Activated naive CD8-positive, alpha-beta T cell treated with anti-CD3 and anti-CD28 coated beads, Interleukin-2, amount 10 ng/mL, durations not matched to agents 7 days and 5 days (primary cell): ENCODE measurements around the gene PARP12. TPM values are rescaled to one million over a fixed set of nuclear protein-coding genes. Genes with fewer than 3 reads are reported as not detected.

ENCODE experiments used
- ATAC-seq: fragments of 150-1000 bp; cut with Tn5 transposase; one replicate; pipeline ENCODE4 v1.10.0; 2021; ENCODE audit warnings: low read depth, moderate library complexity
- POLR2A ChIA-PET: fragments of 350-600 bp; sonication (Branson Sonifier 250); formaldehyde crosslinking; loops from one replicate; lab custom pipeline; 2021; ENCODE audit warnings: antibody characterized with exemption; lab: Charles Lee
- DNase-seq: peaks from one replicate; pipeline ENCODE4 v3.0.0; 2021
- H3K27ac Mint-ChIP-seq: one replicate; pipeline ENCODE4 v1.8.0; 2022; ENCODE audit warnings: mild to moderate bottlenecking, mixed read lengths
- H3K27me3 Mint-ChIP-seq: one replicate; pipeline ENCODE4 v1.8.0; 2022; ENCODE audit warnings: mild to moderate bottlenecking, moderate library complexity, mixed read lengths
- H3K36me3 Mint-ChIP-seq: one replicate; pipeline ENCODE4 v1.8.0; 2021; ENCODE audit warnings: mild to moderate bottlenecking, mixed read lengths
- H3K4me1 Mint-ChIP-seq: one replicate; pipeline ENCODE4 v1.8.0; 2021; ENCODE audit warnings: mixed read lengths
- H3K4me3 Mint-ChIP-seq: one replicate; pipeline ENCODE4 v1.8.0; 2022; ENCODE audit warnings: mild to moderate bottlenecking, moderate library complexity, mixed read lengths
- H3K9me3 Mint-ChIP-seq: one replicate; pipeline ENCODE4 v1.8.0; 2021; ENCODE audit warnings: mixed read lengths
- total RNA-seq, 2 experiments: library from RNA; stranded (reverse); gene quantifications; one replicate each; pipeline ENCODE4 v1.2.3, GENCODE V29; 2021

The PARP12 gene
- total RNA-seq, 2 experiments from 2014 or later, result 125 to 126 TPM

- Mint-ChIP-seq H3K36me3 (no peaks in the 10 kb centered on the region), H3K9me3 (no peaks in the 10 kb centered on the region), H3K27ac (peak overlapping the region; percentile 10), H3K27me3 (peaks cover 10% of the 10 kb centered on the region), H3K4me3 (no peak overlapping the region), H3K4me1 (peaks cover 5% of the 10 kb centered on the region)
- DNase-seq, result no peak
- POLR2A ChIA-PET, result no interaction called here
- ATAC-seq, result no peak
These were observed 77.9 kb downstream of the PARP12 start for GRCh38 chr7:139984642-139985539.

GRCh38 chr7:139982927-139983920, 79.5 kb downstream of the PARP12 start:
- POLR2A ChIA-PET, result no interaction called here
- ATAC-seq (no peak), DNase-seq (no peak)
- Mint-ChIP-seq H3K4me1 (peaks cover 5% of the 10 kb centered on the region), H3K36me3 (no peaks in the 10 kb centered on the region), H3K27me3 (peaks cover 10% of the 10 kb centered on the region), H3K4me3 (no peak overlapping the region), H3K27ac (no peak overlapping the region), H3K9me3 (no peaks in the 10 kb centered on the region)

- no peak for ATAC-seq
- Mint-ChIP-seq H3K27ac (no peak overlapping the region), H3K4me3 (no peak overlapping the region)
These were observed 81.2 kb downstream of the PARP12 start for GRCh38 chr7:139981511-139981895.

GRCh38 chr7:139976838-139977656, 85.7 kb downstream of the PARP12 start:
- no peak for DNase-seq
- H3K4me1 Mint-ChIP-seq, result peaks cover 5% of the 10 kb centered on the region
- no peak for ATAC-seq
- no peaks in the 10 kb centered on the region for H3K9me3 Mint-ChIP-seq
- POLR2A ChIA-PET, result interaction anchor here (1.0 kb wide), 1 partner anchor 24 kb away, joined by 3 read pairs; no protein-coding TSS in a partner anchor
- no peak overlapping the region for H3K27ac Mint-ChIP-seq
- H3K36me3 Mint-ChIP-seq, result no peaks in the 10 kb centered on the region
- peaks cover 5% of the 10 kb centered on the region for H3K27me3 Mint-ChIP-seq
- H3K4me3 Mint-ChIP-seq, result no peak overlapping the region

More at GRCh38 chr7:139981511-139981895, 81.2 kb downstream of the PARP12 start:
- POLR2A ChIA-PET, result no interaction called here
- Mint-ChIP-seq H3K4me1 (peaks cover 5% of the 10 kb centered on the region), H3K27me3 (peaks cover 10% of the 10 kb centered on the region), H3K36me3 (no peaks in the 10 kb centered on the region), H3K9me3 (no peaks in the 10 kb centered on the region)
- DNase-seq, result no peak

- no peak for ATAC-seq
- Mint-ChIP-seq H3K4me3 (no peak overlapping the region), H3K36me3 (no peaks in the 10 kb centered on the region), H3K9me3 (no peaks in the 10 kb centered on the region), H3K27ac (no peak overlapping the region), H3K27me3 (peaks cover 8% of the 10 kb centered on the region), H3K4me1 (peaks cover 5% of the 10 kb centered on the region)
- DNase-seq, result no peak
- POLR2A ChIA-PET, result interaction anchor here (0.5 to 1.0 kb wide), 2 partner anchors 25 to 596 kb away, joined by 3 to 7 read pairs; no protein-coding TSS in a partner anchor
These were observed 86.5 kb downstream of the PARP12 start for GRCh38 chr7:139976055-139976837.

- DNase-seq (no peak), ATAC-seq (no peak)
- H3K27me3 Mint-ChIP-seq, result peaks cover 11% of the 10 kb centered on the region
- H3K27ac Mint-ChIP-seq, result no peak overlapping the region
- H3K36me3 Mint-ChIP-seq, result no peaks in the 10 kb centered on the region
- no peaks in the 10 kb centered on the region for H3K9me3 Mint-ChIP-seq
- no peak overlapping the region for H3K4me3 Mint-ChIP-seq
- no peaks in the 10 kb centered on the region for H3K4me1 Mint-ChIP-seq
- POLR2A ChIA-PET, result no interaction called here
These were observed 88.5 kb downstream of the PARP12 start for GRCh38 chr7:139974179-139974811.

Other genes with a start within 250 kb of the PARP12 start
- 1 to 10 TPM; 2.1 to 3.0 TPM for gene TBXAS1, start 233.7 kb downstream of the PARP12 start, total RNA-seq
- gene KDM7A, start 114.0 kb upstream of the PARP12 start, total RNA-seq, result 10 to 100 TPM; 20.5 to 21.2 TPM